Activated T-helper 2 cell treated with anti-CD3 and anti-CD28 coated beads, Interferon-gamma antibody, Interleukin-2, Interleukin-4, amounts not matched to agents 10 μg/mL and 5 μg/mL and 100 μg/mL, durations not matched to agents 14 hours and 24 hours and 36 hours (primary cell): ENCODE data around the gene CAV1. TPM values are rescaled to one million over a fixed set of nuclear protein-coding genes. Genes with fewer than 3 reads are reported as not detected.

ENCODE experiments used
- DNase-seq: peaks from one replicate; pipeline ENCODE4 v3.0.0; 2021; ENCODE audit warnings: low spot score
- H3K27ac Mint-ChIP-seq: one replicate; pipeline ENCODE4 v1.8.0; 2021; ENCODE audit warnings: mixed read lengths
- H3K27me3 Mint-ChIP-seq: one replicate; pipeline ENCODE4 v1.8.0; 2021; ENCODE audit warnings: low read depth, mixed read lengths
- H3K36me3 Mint-ChIP-seq: one replicate; pipeline ENCODE4 v1.8.0; 2021; ENCODE audit warnings: low read depth, mixed read lengths
- H3K4me1 Mint-ChIP-seq: one replicate; pipeline ENCODE4 v1.8.0; 2021; ENCODE audit warnings: low read depth, mixed read lengths
- H3K4me3 Mint-ChIP-seq: one replicate; pipeline ENCODE4 v1.8.0; 2021; ENCODE audit warnings: low read depth, mild to moderate bottlenecking, moderate library complexity, mixed read lengths
- H3K9me3 Mint-ChIP-seq: one replicate; pipeline ENCODE4 v1.8.0; 2021; ENCODE audit warnings: mixed read lengths
- intact Hi-C: fragments of 100-400 bp; cut with micrococcal nuclease; formaldehyde crosslinking; loops from one replicate; pipeline ENCODE4 v1.15.1; 2023
- total RNA-seq: library from RNA; stranded (reverse); gene quantifications from 2 replicates; pipeline ENCODE4 v1.2.3, GENCODE V29; 2022

CAV1 gene
- total RNA-seq, 1 donor from 2014 or later: 0.41 TPM

- H3K4me3 Mint-ChIP-seq: no peak overlapping the region
- no peaks in the 10 kb centered on the region for H3K4me1 Mint-ChIP-seq
- no peak overlapping the region for H3K27ac Mint-ChIP-seq
- no peaks in the 10 kb centered on the region for H3K9me3 Mint-ChIP-seq
- H3K27me3 Mint-ChIP-seq: peaks cover 33% of the 10 kb centered on the region
- no peaks in the 10 kb centered on the region for H3K36me3 Mint-ChIP-seq
- DNase-seq: no peak
- intact Hi-C loops: no loop called here
Observed at GRCh38 chr7:116543664-116544063, 18.8 kb downstream of the CAV1 start.

- Mint-ChIP-seq H3K4me1 (no peaks in the 10 kb centered on the region), H3K27ac (no peak overlapping the region), H3K4me3 (no peak overlapping the region), H3K36me3 (no peaks in the 10 kb centered on the region), H3K27me3 (peaks cover 35% of the 10 kb centered on the region), H3K9me3 (no peaks in the 10 kb centered on the region)
- DNase-seq: no peak
- intact Hi-C loops: no loop called here
Observed at GRCh38 chr7:116544487-116544886, 19.7 kb downstream of the CAV1 start.

GRCh38 chr7:116545411-116545993 lies 20.7 kb downstream of the CAV1 start:
- Mint-ChIP-seq H3K27ac (no peak overlapping the region), H3K36me3 (no peaks in the 10 kb centered on the region), H3K9me3 (no peaks in the 10 kb centered on the region), H3K4me1 (no peaks in the 10 kb centered on the region), H3K27me3 (peaks cover 35% of the 10 kb centered on the region), H3K4me3 (no peak overlapping the region)
- DNase-seq: no peak
- intact Hi-C loops: no loop called here

GRCh38 chr7:116546054-116546453 lies 21.2 kb downstream of the CAV1 start:
- DNase-seq: no peak
- Mint-ChIP-seq H3K27ac (no peak overlapping the region), H3K36me3 (no peaks in the 10 kb centered on the region), H3K4me3 (no peak overlapping the region), H3K27me3 (peaks cover 34% of the 10 kb centered on the region), H3K4me1 (no peaks in the 10 kb centered on the region), H3K9me3 (no peaks in the 10 kb centered on the region)
- intact Hi-C loops: no loop called here

- Mint-ChIP-seq H3K36me3 (no peaks in the 10 kb centered on the region), H3K4me1 (no peaks in the 10 kb centered on the region), H3K27ac (no peak overlapping the region), H3K27me3 (peaks cover 31% of the 10 kb centered on the region), H3K9me3 (no peaks in the 10 kb centered on the region), H3K4me3 (no peak overlapping the region)
- intact Hi-C loops: no loop called here
- no peak for DNase-seq
Observed at GRCh38 chr7:116546916-116547315, 22.1 kb downstream of the CAV1 start.

- intact Hi-C loops: no loop called here
- no peak for DNase-seq
- no peaks in the 10 kb centered on the region for H3K4me1 Mint-ChIP-seq
Observed at GRCh38 chr7:116547347-116547746, 22.5 kb downstream of the CAV1 start.

GRCh38 chr7:116548506-116548905 lies 23.7 kb downstream of the CAV1 start:
- Mint-ChIP-seq H3K9me3 (no peaks in the 10 kb centered on the region), H3K27ac (no peak overlapping the region), H3K4me3 (no peak overlapping the region), H3K27me3 (peaks cover 31% of the 10 kb centered on the region), H3K36me3 (no peaks in the 10 kb centered on the region), H3K4me1 (no peaks in the 10 kb centered on the region)
- intact Hi-C loops: no loop called here
- no peak for DNase-seq

More at GRCh38 chr7:116547347-116547746, 22.5 kb downstream of the CAV1 start:
- Mint-ChIP-seq H3K36me3 (no peaks in the 10 kb centered on the region), H3K27ac (no peak overlapping the region), H3K4me3 (no peak overlapping the region), H3K9me3 (no peaks in the 10 kb centered on the region), H3K27me3 (peaks cover 31% of the 10 kb centered on the region)

GRCh38 chr7:116549370-116549769 lies 24.5 kb downstream of the CAV1 start:
- Mint-ChIP-seq H3K4me1 (no peaks in the 10 kb centered on the region), H3K27me3 (peaks cover 28% of the 10 kb centered on the region), H3K36me3 (no peaks in the 10 kb centered on the region), H3K27ac (no peak overlapping the region), H3K4me3 (no peak overlapping the region), H3K9me3 (no peaks in the 10 kb centered on the region)
- intact Hi-C loops: no loop called here
- DNase-seq: no peak

- Mint-ChIP-seq H3K36me3 (no peaks in the 10 kb centered on the region), H3K4me1 (no peaks in the 10 kb centered on the region), H3K4me3 (no peak overlapping the region), H3K27me3 (peaks cover 29% of the 10 kb centered on the region), H3K9me3 (no peaks in the 10 kb centered on the region), H3K27ac (no peak overlapping the region)
- no peak for DNase-seq
- intact Hi-C loops: no loop called here
Observed at GRCh38 chr7:116551692-116552091, 26.9 kb downstream of the CAV1 start.

GRCh38 chr7:116552602-116553001 lies 27.8 kb downstream of the CAV1 start:
- Mint-ChIP-seq H3K4me1 (no peaks in the 10 kb centered on the region), H3K27ac (no peak overlapping the region), H3K9me3 (no peaks in the 10 kb centered on the region), H3K36me3 (no peaks in the 10 kb centered on the region), H3K27me3 (peaks cover 24% of the 10 kb centered on the region), H3K4me3 (no peak overlapping the region)
- DNase-seq: no peak
- intact Hi-C loops: no loop called here

GRCh38 chr7:116553168-116553964 lies 28.5 kb downstream of the CAV1 start:
- no peaks in the 10 kb centered on the region for H3K36me3 Mint-ChIP-seq
- H3K27me3 Mint-ChIP-seq: peaks cover 28% of the 10 kb centered on the region
- no peaks in the 10 kb centered on the region for H3K9me3 Mint-ChIP-seq
- no peak overlapping the region for H3K4me3 Mint-ChIP-seq
- intact Hi-C loops: no loop called here
- no peak for DNase-seq
- no peak overlapping the region for H3K27ac Mint-ChIP-seq
- no peaks in the 10 kb centered on the region for H3K4me1 Mint-ChIP-seq

GRCh38 chr7:116554436-116554835 lies 29.6 kb downstream of the CAV1 start:
- intact Hi-C loops: no loop called here
- Mint-ChIP-seq H3K27ac (no peak overlapping the region), H3K4me3 (no peak overlapping the region), H3K9me3 (no peaks in the 10 kb centered on the region), H3K27me3 (peaks cover 25% of the 10 kb centered on the region), H3K36me3 (no peaks in the 10 kb centered on the region), H3K4me1 (no peaks in the 10 kb centered on the region)
- DNase-seq: no peak

GRCh38 chr7:116554911-116555310 lies 30.1 kb downstream of the CAV1 start:
- Mint-ChIP-seq H3K4me1 (no peaks in the 10 kb centered on the region), H3K36me3 (no peaks in the 10 kb centered on the region), H3K27me3 (peaks cover 28% of the 10 kb centered on the region), H3K4me3 (no peak overlapping the region), H3K27ac (no peak overlapping the region), H3K9me3 (no peaks in the 10 kb centered on the region)
- DNase-seq: no peak
- intact Hi-C loops: no loop called here
